ENCODE data around the gene FHOD1. TPM values are rescaled to one million over a fixed set of nuclear protein-coding genes. Genes with fewer than 3 reads are reported as not detected.

FHOD1 gene
- total and polyA plus RNA-seq, 12 donors: 16.6 to 148 (median 45.5) TPM

DNA sequence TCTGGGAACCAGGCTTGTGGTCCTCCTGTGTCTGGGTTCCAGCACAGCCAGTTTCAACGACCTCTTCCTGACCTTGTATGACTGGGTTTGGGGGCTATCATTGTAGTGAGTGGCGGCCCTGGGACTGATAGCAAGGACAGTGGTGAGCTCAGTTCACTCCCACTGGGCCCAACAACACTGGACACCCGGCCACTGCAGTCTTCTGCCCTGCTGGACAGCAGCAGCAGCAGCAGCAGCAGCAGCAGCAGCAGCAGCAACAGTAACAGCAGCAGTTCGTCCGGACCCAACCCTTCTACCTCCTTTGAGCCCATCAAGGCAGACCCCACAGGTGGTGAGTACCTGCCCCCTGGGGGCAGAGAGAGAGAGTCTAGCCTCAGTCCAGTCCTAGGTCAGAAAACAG lies 51.6 kb downstream of the FHOD1 start:
- WGBS, 4 donors: 64 to 81% (median 75%) methylated on average over 2 to 5 of the region's 5 CpGs
- no peak for TF ChIP-seq POLR2A (IDR thresholded peaks at IDR 0.05)
- TF ChIP-seq, protein P1, sequence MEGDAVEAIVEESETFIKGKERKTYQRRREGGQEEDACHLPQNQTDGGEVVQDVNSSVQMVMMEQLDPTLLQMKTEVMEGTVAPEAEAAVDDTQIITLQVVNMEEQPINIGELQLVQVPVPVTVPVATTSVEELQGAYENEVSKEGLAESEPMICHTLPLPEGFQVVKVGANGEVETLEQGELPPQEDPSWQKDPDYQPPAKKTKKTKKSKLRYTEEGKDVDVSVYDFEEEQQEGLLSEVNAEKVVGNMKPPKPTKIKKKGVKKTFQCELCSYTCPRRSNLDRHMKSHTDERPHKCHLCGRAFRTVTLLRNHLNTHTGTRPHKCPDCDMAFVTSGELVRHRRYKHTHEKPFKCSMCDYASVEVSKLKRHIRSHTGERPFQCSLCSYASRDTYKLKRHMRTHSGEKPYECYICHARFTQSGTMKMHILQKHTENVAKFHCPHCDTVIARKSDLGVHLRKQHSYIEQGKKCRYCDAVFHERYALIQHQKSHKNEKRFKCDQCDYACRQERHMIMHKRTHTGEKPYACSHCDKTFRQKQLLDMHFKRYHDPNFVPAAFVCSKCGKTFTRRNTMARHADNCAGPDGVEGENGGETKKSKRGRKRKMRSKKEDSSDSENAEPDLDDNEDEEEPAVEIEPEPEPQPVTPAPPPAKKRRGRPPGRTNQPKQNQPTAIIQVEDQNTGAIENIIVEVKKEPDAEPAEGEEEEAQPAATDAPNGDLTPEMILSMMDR (IDR thresholded peaks at IDR 0.05): no peak
- Histone ChIP-seq H3K36me3 (replicated peaks in 1 of 2) (peaks cover 0 to 47% of the 10 kb centered on the region in 2 donors), H3K27ac (no peak overlapping the region), H3K27me3 (no peaks in the 10 kb centered on the region), H3K4me1 (replicated peaks in 1 of 2) (peaks cover 11 to 30% of the 10 kb centered on the region in 2 donors), H3K9me3 (replicated peaks in 1 of 3) (no peaks in the 10 kb centered on the region), H3K4me3 (no peak overlapping the region)
- intact Hi-C loops (cut with DNase I): no loop called here
- DNase-seq: no peak

- no peak for DNase-seq
- no peaks in the 10 kb centered on the region for H3K9me3 ChIP-seq (replicated peaks in 1 of 3)
- peaks cover 0 to 47% of the 10 kb centered on the region in 2 donors for H3K36me3 ChIP-seq (replicated peaks in 1 of 2)
- 86 to 100% (median 92%) methylated on average over 1 to 6 of the region's 6 CpGs for WGBS, 4 donors
- H3K27ac ChIP-seq: no peak overlapping the region
- peaks cover 11 to 35% of the 10 kb centered on the region in 2 donors for H3K4me1 ChIP-seq (replicated peaks in 1 of 2)
- no peak overlapping the region for H3K4me3 ChIP-seq
- intact Hi-C loops (cut with DNase I): no loop called here
- no peaks in the 10 kb centered on the region for H3K27me3 ChIP-seq
- TF ChIP-seq, protein P1 (IDR thresholded peaks at IDR 0.05): no peak
Observed at GRCh38 chr16:67194260-67194659, 53.0 kb downstream of the FHOD1 start.

- DNase-seq: no peak
- Histone ChIP-seq H3K4me3 (peak overlapping the region in 1 of 4 donors; percentile 98), H3K9me3 (replicated peaks in 1 of 3) (no peaks in the 10 kb centered on the region), H3K4me1 (replicated peaks in 1 of 2) (peaks cover 11 to 29% of the 10 kb centered on the region in 2 donors), H3K36me3 (replicated peaks in 1 of 2) (peaks cover 0 to 47% of the 10 kb centered on the region in 2 donors), H3K27me3 (no peaks in the 10 kb centered on the region), H3K27ac (peak overlapping the region in 1 of 5 donors; percentile 87)
- TF ChIP-seq POLR2A (IDR thresholded peaks at IDR 0.05): no peak
- TF ChIP-seq, protein P1 (IDR thresholded peaks at IDR 0.05): no peak
- intact Hi-C loops (cut with DNase I): no loop called here
Observed at GRCh38 chr16:67193536-67193935, 53.7 kb downstream of the FHOD1 start.

- intact Hi-C loops (cut with DNase I): no loop called here
- TF ChIP-seq, protein P1 (IDR thresholded peaks at IDR 0.05): no peak
- TF ChIP-seq POLR2A (IDR thresholded peaks at IDR 0.05): no peak
- Histone ChIP-seq H3K27ac (peak overlapping the region in 3 of 5 donors; percentile 60 to 87 (median 75)), H3K4me1 (replicated peaks in 1 of 2) (peaks cover 11 to 29% of the 10 kb centered on the region in 2 donors), H3K4me3 (peak overlapping the region; percentile 31 to 98 (median 89)), H3K27me3 (no peaks in the 10 kb centered on the region), H3K9me3 (replicated peaks in 1 of 3) (no peaks in the 10 kb centered on the region), H3K36me3 (replicated peaks in 1 of 2) (peaks cover 0 to 45% of the 10 kb centered on the region in 2 donors)
- 16 to 57% (median 25%) methylated on average over 1 to 17 of the region's 17 CpGs for WGBS, 4 donors
- DNase-seq: no peak
Observed at GRCh38 chr16:67192781-67193361, 54.4 kb downstream of the FHOD1 start.
